Endothelial cell of umbilical vein (primary cell): ENCODE measurements around the gene INO80B.
"Not testable (repeated sequence)": the region's sequence is repeated elsewhere in the genome, so short reads cannot be mapped to it uniquely, and the experiment has no call there.

Source experiments
- CTCF ChIP-seq, 2 donors: IDR thresholded peaks; 1 replicate in 1 of 2; 2 replicates in 1 of 2; pipeline ENCODE4 v1.5.1; 2011; ENCODE audit warnings: low read length in 2 of 2, mild to moderate bottlenecking in 2 of 2, moderate library complexity in 2 of 2, control low read depth in 1 of 2, inconsistent platforms in 1 of 2, low read depth in 1 of 2; ENCODE audit not compliant: insufficient read depth in 1 of 2; ENCODE audit errors: extremely low read depth in 1 of 2
- EZH2 ChIP-seq: IDR thresholded peaks from 2 replicates; pipeline ENCODE4 v1.6.1; 2012; ENCODE audit warnings: borderline replicate concordance, low read depth, mild to moderate bottlenecking, moderate library complexity, low read length, inconsistent platforms; ENCODE audit not compliant: severe bottlenecking
- FOS ChIP-seq: IDR thresholded peaks from 2 replicates; pipeline ENCODE4 v1.6.1; 2011; ENCODE audit warnings: mild to moderate bottlenecking, low read length, moderate library complexity, borderline replicate concordance; ENCODE audit not compliant: insufficient read depth
- MAX ChIP-seq: IDR thresholded peaks from 2 replicates; pipeline ENCODE4 v1.6.1; 2011; ENCODE audit not compliant: insufficient read depth, insufficient read length
- MYC ChIP-seq: IDR thresholded peaks from one replicate; pipeline ENCODE4 v1.6.1; 2011; ENCODE audit warnings: mild to moderate bottlenecking, low read depth, low read length
- POLR2A ChIP-seq: IDR thresholded peaks from 2 replicates; pipeline ENCODE4 v1.6.1; 2012; ENCODE audit warnings: low read depth, mild to moderate bottlenecking, control low read depth, low read length
- POLR2AphosphoS5 ChIP-seq: IDR thresholded peaks from 2 replicates; pipeline ENCODE4 v1.6.1; 2012; ENCODE audit warnings: low read depth, mild to moderate bottlenecking, control low read depth, low read length, moderate library complexity; ENCODE audit not compliant: insufficient read depth

- not testable (repeated sequence) for TF ChIP-seq EZH2; CTCF (IDR thresholded peaks at IDR 0.05; ENCODE audit: extremely low read depth in 1 of 2, insufficient read depth in 1 of 2, low read depth in 1 of 2, low read length in 2 of 2); MAX; FOS; POLR2A; POLR2AphosphoS5; MYC
Measured at GRCh38 chr2:74442483-74443297, 12.2 kb upstream of the INO80B start.
